ENCODE measurements around the gene TBC1D13.

- no peak for TF ChIP-seq EZH2 (IDR thresholded peaks at IDR 0.05; ENCODE audit: borderline replicate concordance, control insufficient read depth, low read depth, low read length)
- TF ChIP-seq POU2F2 (IDR thresholded peaks at IDR 0.05; ENCODE audit: borderline replicate concordance, low read depth, low read length), result no peak
- no peak for TF ChIP-seq E2F4 (IDR thresholded peaks at IDR 0.05; ENCODE audit: low read depth, low read length)
- TF ChIP-seq, protein P1, sequence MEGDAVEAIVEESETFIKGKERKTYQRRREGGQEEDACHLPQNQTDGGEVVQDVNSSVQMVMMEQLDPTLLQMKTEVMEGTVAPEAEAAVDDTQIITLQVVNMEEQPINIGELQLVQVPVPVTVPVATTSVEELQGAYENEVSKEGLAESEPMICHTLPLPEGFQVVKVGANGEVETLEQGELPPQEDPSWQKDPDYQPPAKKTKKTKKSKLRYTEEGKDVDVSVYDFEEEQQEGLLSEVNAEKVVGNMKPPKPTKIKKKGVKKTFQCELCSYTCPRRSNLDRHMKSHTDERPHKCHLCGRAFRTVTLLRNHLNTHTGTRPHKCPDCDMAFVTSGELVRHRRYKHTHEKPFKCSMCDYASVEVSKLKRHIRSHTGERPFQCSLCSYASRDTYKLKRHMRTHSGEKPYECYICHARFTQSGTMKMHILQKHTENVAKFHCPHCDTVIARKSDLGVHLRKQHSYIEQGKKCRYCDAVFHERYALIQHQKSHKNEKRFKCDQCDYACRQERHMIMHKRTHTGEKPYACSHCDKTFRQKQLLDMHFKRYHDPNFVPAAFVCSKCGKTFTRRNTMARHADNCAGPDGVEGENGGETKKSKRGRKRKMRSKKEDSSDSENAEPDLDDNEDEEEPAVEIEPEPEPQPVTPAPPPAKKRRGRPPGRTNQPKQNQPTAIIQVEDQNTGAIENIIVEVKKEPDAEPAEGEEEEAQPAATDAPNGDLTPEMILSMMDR (IDR thresholded peaks at IDR 0.05 in 2 of 3, conservative IDR thresholded peaks at IDR 0.05 in 1 of 3; ENCODE audit: control insufficient read depth in 2 of 3, extremely low read depth in 1 of 3, insufficient read depth in 1 of 3, low read depth in 3 of 3, low read length in 3 of 3), result no peak
- no peak for TF ChIP-seq POLR2A (IDR thresholded peaks at IDR 0.05; ENCODE audit: low read depth, low read length)
- no peak for TF ChIP-seq NBN (IDR thresholded peaks at IDR 0.05)
- no peak for TF ChIP-seq JUND (IDR thresholded peaks at IDR 0.05; ENCODE audit: low read depth, low read length)
- TF ChIP-seq, protein P2, sequence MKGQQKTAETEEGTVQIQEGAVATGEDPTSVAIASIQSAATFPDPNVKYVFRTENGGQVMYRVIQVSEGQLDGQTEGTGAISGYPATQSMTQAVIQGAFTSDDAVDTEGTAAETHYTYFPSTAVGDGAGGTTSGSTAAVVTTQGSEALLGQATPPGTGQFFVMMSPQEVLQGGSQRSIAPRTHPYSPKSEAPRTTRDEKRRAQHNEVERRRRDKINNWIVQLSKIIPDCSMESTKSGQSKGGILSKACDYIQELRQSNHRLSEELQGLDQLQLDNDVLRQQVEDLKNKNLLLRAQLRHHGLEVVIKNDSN (IDR thresholded peaks at IDR 0.05; ENCODE audit: borderline replicate concordance, extremely low read length, insufficient read depth, low read depth, low read length), result no peak
- no peak for TF ChIP-seq ASH2L (IDR thresholded peaks at IDR 0.05; ENCODE audit: borderline replicate concordance, low read depth)
- TF ChIP-seq MTA2 (IDR thresholded peaks at IDR 0.05; ENCODE audit: low read depth), result no peak
Measured at GRCh38 chr9:128798896-128799295, 11.8 kb downstream of the TBC1D13 start.
